ENCODE measurements around the gene DCUN1D3. TPM values are rescaled to one million over a fixed set of nuclear protein-coding genes. Genes with fewer than 3 reads are reported as not detected.

Gene DCUN1D3
- total and polyA plus RNA-seq, 2 experiments from 2014 or later = 15.0 to 40.3 TPM

GRCh38 chr16:20846030-20846429, 54.1 kb downstream of the DCUN1D3 start:
- H4K20me1 ChIP-seq (ENCODE audit: insufficient read depth, poor library complexity, severe bottlenecking) = no peaks in the 10 kb centered on the region
- no peak overlapping the region for H3K4me3 ChIP-seq
- no peaks in the 10 kb centered on the region for H3K9me2 ChIP-seq (replicated peaks; ENCODE audit: insufficient read depth)
- no peak for DNase-seq (ENCODE audit: low spot score)
- TF ChIP-seq EZH2 (IDR thresholded peaks at IDR 0.05; ENCODE audit: borderline replicate concordance) = no peak
- TF ChIP-seq EZH2phosphoT487 (IDR thresholded peaks at IDR 0.05; ENCODE audit: low read depth, severe bottlenecking, unreplicated experiment) = no peak
- no peak for TF ChIP-seq CTCF (IDR thresholded peaks at IDR 0.05; ENCODE audit: poor library complexity)
- WGBS (ENCODE audit: low lambda C conversion rate, missing lambda C conversion rate) = 90% methylated on average over 6 of the region's 6 CpGs
- H3K9me3 ChIP-seq (ENCODE audit: low read depth) = no peaks in the 10 kb centered on the region
- no peak overlapping the region for H3K27ac ChIP-seq
- H3K4me1 ChIP-seq (ENCODE audit: insufficient read depth) = peaks cover 18% of the 10 kb centered on the region
- H3K79me2 ChIP-seq = no peaks in the 10 kb centered on the region
- no peak overlapping the region for H2AFZ ChIP-seq
- no peak overlapping the region for H3K4me2 ChIP-seq
- no peaks in the 10 kb centered on the region for H3K27me3 ChIP-seq
- no peaks in the 10 kb centered on the region for H3K36me3 ChIP-seq (replicated peaks; ENCODE audit: insufficient read depth, low read depth)

- WGBS (ENCODE audit: low lambda C conversion rate, missing lambda C conversion rate) = 84% methylated on average over 3 of the region's 3 CpGs
- H3K4me3 ChIP-seq = no peak overlapping the region
- H2AFZ ChIP-seq = no peak overlapping the region
- TF ChIP-seq EZH2phosphoT487 (IDR thresholded peaks at IDR 0.05; ENCODE audit: low read depth, severe bottlenecking, unreplicated experiment) (no peak), CTCF (IDR thresholded peaks at IDR 0.05; ENCODE audit: poor library complexity) (no peak)
- no peaks in the 10 kb centered on the region for H4K20me1 ChIP-seq (ENCODE audit: insufficient read depth, poor library complexity, severe bottlenecking)
- no peaks in the 10 kb centered on the region for H3K36me3 ChIP-seq (replicated peaks; ENCODE audit: insufficient read depth, low read depth)
- peaks cover 11% of the 10 kb centered on the region for H3K4me1 ChIP-seq (ENCODE audit: insufficient read depth)
- no peaks in the 10 kb centered on the region for H3K9me3 ChIP-seq (ENCODE audit: low read depth)
- no peaks in the 10 kb centered on the region for H3K27me3 ChIP-seq
- no peak overlapping the region for H3K27ac ChIP-seq
- DNase-seq (ENCODE audit: low spot score) = no peak
- H3K4me2 ChIP-seq = no peak overlapping the region
- no peaks in the 10 kb centered on the region for H3K9me2 ChIP-seq (replicated peaks; ENCODE audit: insufficient read depth)
- no peaks in the 10 kb centered on the region for H3K79me2 ChIP-seq
These were observed 55.6 kb downstream of the DCUN1D3 start for GRCh38 chr16:20844588-20844987.

- no peak for DNase-seq (ENCODE audit: low spot score)
- Histone ChIP-seq H3K27me3 (no peaks in the 10 kb centered on the region), H4K20me1 (ENCODE audit: insufficient read depth, poor library complexity, severe bottlenecking) (no peaks in the 10 kb centered on the region), H2AFZ (no peak overlapping the region), H3K36me3 (replicated peaks; ENCODE audit: insufficient read depth, low read depth) (no peaks in the 10 kb centered on the region), H3K4me3 (no peak overlapping the region), H3K79me2 (no peaks in the 10 kb centered on the region), H3K9me2 (replicated peaks; ENCODE audit: insufficient read depth) (no peaks in the 10 kb centered on the region), H3K4me1 (ENCODE audit: insufficient read depth) (peaks cover 11% of the 10 kb centered on the region), H3K4me2 (no peak overlapping the region), H3K27ac (no peak overlapping the region), H3K9me3 (ENCODE audit: low read depth) (no peaks in the 10 kb centered on the region)
- 81% methylated on average over 2 of the region's 2 CpGs for WGBS (ENCODE audit: low lambda C conversion rate, missing lambda C conversion rate)
- TF ChIP-seq CTCF (IDR thresholded peaks at IDR 0.05; ENCODE audit: poor library complexity) = no peak
- TF ChIP-seq EZH2phosphoT487 (IDR thresholded peaks at IDR 0.05; ENCODE audit: low read depth, severe bottlenecking, unreplicated experiment) = no peak
- TF ChIP-seq EZH2 (IDR thresholded peaks at IDR 0.05; ENCODE audit: borderline replicate concordance) = no peak
These were observed 56.1 kb downstream of the DCUN1D3 start for GRCh38 chr16:20844054-20844453.

- no peaks in the 10 kb centered on the region for H3K36me3 ChIP-seq (replicated peaks; ENCODE audit: insufficient read depth, low read depth)
- no peaks in the 10 kb centered on the region for H3K79me2 ChIP-seq
- no peaks in the 10 kb centered on the region for H3K4me1 ChIP-seq (ENCODE audit: insufficient read depth)
- H4K20me1 ChIP-seq (ENCODE audit: insufficient read depth, poor library complexity, severe bottlenecking) = no peaks in the 10 kb centered on the region
- H3K9me3 ChIP-seq (ENCODE audit: low read depth) = no peaks in the 10 kb centered on the region
- no peak overlapping the region for H3K4me3 ChIP-seq
- no peak overlapping the region for H3K27ac ChIP-seq
- no peak for DNase-seq (ENCODE audit: low spot score)
- TF ChIP-seq CTCF (IDR thresholded peaks at IDR 0.05; ENCODE audit: poor library complexity) = no peak
- WGBS (ENCODE audit: low lambda C conversion rate, missing lambda C conversion rate) = 89% methylated on average over 2 of the region's 2 CpGs
- no peak overlapping the region for H2AFZ ChIP-seq
- H3K4me2 ChIP-seq = no peak overlapping the region
- H3K9me2 ChIP-seq (replicated peaks; ENCODE audit: insufficient read depth) = no peaks in the 10 kb centered on the region
- H3K27me3 ChIP-seq = no peaks in the 10 kb centered on the region
These were observed 60.7 kb downstream of the DCUN1D3 start for GRCh38 chr16:20839504-20839903.

All from hepatocyte (in vitro differentiated cells).